ENCODE measurements around the gene AS3MT.

- TF ChIP-seq CTCF (IDR thresholded peaks at IDR 0.05) (no peak), POLR2A (IDR thresholded peaks at IDR 0.05) (no peak)
Observed at GRCh38 chr10:102948786-102949185, 79.5 kb downstream of the AS3MT start.
